Bronchial epithelial cell (primary cell): ENCODE results near the gene MIA2. TPM values are rescaled to one million over a fixed set of nuclear protein-coding genes. Genes with fewer than 3 reads are reported as not detected.

Experiments used
- DNase-seq: peaks from one replicate; pipeline ENCODE4 v3.0.0-alpha.2; 2010; ENCODE audit warnings: low read depth
- FAIRE-seq: peaks from 2 replicates; lab custom pipeline; 2011; peaks lifted over from hg19 to GRCh38; lab: Jason Lieb, UNC
- H3K27me3 ChIP-seq: 2 replicates; pipeline ENCODE4 v1.5.1; 2011; ENCODE audit warnings: low read length; ENCODE audit not compliant: control insufficient read depth, insufficient read depth
- H3K36me3 ChIP-seq: 2 replicates; pipeline ENCODE4 v1.5.1; 2011; ENCODE audit warnings: low read length; ENCODE audit not compliant: control insufficient read depth, insufficient read depth
- H3K4me3 ChIP-seq: 2 replicates; pipeline ENCODE4 v1.5.1; 2011; ENCODE audit warnings: mild to moderate bottlenecking, low read depth, low read length, control low read depth
- total RNA-seq: library from RNA; depleted of rRNA; stranded (reverse); fragments of >200 nt; gene quantifications from 2 replicates; pipeline ENCODE4 v1.2.1, GENCODE V29; 2014
- TF ChIP-seq, protein P1 (sequence below): IDR thresholded peaks from 2 replicates; pipeline ENCODE4 v1.5.1; 2011; ENCODE audit warnings: mild to moderate bottlenecking, moderate library complexity, low read length, control low read depth, inconsistent platforms; ENCODE audit not compliant: insufficient read depth, severe bottlenecking

Gene MIA2
- total RNA-seq, 1 donor from 2014 or later = 41.9 TPM

DNA sequence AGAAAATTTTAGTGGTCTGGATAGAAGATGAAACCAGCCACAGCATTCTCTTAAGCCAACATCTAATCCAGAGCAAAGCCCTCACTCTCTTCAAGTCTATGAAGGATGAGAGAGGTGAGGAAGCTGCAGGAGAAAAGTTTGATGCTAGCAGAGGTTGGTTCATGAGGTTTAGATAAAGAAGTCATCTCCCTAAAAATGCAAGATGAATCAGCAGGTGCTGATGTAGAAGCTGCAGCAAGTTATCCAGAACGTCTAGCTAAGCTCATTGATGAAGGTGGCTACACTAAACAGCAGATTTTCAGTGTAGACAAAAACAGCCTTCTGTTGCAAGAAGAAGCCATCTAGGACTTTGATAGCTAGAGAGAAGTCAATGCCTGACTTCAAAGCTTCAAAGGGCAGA lies 150.0 kb downstream of the MIA2 start:
- FAIRE-seq (no peak), DNase-seq (no peak)
- Histone ChIP-seq H3K4me3 (no peak overlapping the region), H3K27me3 (no peaks in the 10 kb centered on the region), H3K36me3 (peaks cover 1% of the 10 kb centered on the region)
- TF ChIP-seq, protein P1, sequence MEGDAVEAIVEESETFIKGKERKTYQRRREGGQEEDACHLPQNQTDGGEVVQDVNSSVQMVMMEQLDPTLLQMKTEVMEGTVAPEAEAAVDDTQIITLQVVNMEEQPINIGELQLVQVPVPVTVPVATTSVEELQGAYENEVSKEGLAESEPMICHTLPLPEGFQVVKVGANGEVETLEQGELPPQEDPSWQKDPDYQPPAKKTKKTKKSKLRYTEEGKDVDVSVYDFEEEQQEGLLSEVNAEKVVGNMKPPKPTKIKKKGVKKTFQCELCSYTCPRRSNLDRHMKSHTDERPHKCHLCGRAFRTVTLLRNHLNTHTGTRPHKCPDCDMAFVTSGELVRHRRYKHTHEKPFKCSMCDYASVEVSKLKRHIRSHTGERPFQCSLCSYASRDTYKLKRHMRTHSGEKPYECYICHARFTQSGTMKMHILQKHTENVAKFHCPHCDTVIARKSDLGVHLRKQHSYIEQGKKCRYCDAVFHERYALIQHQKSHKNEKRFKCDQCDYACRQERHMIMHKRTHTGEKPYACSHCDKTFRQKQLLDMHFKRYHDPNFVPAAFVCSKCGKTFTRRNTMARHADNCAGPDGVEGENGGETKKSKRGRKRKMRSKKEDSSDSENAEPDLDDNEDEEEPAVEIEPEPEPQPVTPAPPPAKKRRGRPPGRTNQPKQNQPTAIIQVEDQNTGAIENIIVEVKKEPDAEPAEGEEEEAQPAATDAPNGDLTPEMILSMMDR = no peak

DNA sequence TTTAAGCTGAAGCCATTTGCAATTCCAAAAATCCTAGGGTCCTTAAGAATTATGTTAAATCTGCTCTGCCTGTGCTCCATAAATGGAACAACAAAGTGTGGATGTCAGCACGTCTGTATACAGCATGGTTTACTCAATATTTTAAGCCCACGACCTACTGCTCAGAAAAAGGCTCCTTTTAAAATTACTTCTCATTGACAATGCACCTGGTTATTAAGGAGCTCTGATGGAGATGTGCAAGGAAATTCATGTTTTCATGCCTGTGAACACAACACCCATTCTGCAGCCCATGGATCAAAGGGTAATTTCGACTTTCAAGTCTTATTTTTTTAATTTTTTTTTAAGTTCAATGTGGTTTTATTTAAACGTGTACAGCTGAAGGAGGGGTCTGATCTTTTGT lies 150.5 kb downstream of the MIA2 start:
- H3K4me3 ChIP-seq = no peak overlapping the region
- no peaks in the 10 kb centered on the region for H3K27me3 ChIP-seq
- TF ChIP-seq, protein P1 = no peak
- peaks cover 1% of the 10 kb centered on the region for H3K36me3 ChIP-seq
- DNase-seq (no peak), FAIRE-seq (no peak)

DNA sequence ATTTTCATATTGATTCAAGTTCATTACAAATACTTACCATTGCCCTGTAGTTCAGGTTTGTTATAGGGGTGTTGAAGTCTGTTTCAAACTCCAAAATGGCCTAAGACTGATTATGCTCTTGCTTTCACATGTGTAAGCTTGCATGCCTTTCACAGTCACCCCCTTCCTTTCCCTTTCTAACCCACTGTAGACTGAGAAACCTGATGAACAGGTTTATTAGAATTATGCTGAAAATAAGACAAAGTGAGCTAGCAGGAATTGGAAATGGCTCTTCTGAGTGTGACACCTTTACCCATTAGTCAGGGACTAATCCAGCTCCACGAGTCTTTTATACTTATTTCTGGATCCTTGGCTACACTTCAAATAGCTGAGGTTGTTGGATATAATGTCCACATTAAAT lies 159.6 kb downstream of the MIA2 start:
- Histone ChIP-seq H3K36me3 (no peaks in the 10 kb centered on the region), H3K27me3 (no peaks in the 10 kb centered on the region), H3K4me3 (no peak overlapping the region)
- TF ChIP-seq, protein P1 = no peak
- DNase-seq = peak; percentile 79
- no peak for FAIRE-seq

DNA sequence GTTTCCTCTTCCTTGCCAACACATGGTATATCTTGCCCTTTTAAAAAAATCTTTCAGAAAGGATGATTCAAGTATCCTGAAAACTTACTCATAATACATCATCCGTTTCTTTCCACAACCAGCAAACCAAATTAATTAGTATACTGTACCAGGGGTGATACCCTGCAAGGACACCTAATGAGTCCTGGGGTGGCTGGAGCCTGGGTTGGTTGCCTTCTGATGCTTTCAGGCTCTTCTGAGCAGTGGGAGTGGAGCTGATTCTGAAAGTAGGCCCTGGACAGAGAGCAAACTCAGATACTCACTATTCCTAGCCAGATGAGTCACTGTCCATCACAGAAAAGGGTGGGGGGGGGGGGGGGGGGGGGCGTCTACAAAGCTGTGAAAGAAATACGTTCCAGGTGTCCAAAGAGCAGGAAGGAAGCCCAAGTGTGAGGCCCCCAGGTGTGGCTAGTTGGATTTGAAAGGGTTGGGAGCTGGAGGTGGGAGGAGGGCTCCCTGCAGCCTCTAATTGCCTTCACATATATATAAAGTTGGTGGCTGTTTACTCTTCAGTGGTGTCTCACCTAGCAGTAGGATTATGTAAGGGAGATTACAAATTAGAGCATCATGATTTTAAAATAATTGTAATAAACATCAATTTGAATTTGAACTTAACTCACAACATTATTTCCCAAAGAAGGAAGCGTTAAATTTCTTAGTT lies 162.0 kb downstream of the MIA2 start:
- TF ChIP-seq, protein P1 = no peak
- no peaks in the 10 kb centered on the region for H3K36me3 ChIP-seq
- peak; percentile 7 for FAIRE-seq
- H3K4me3 ChIP-seq = no peak overlapping the region
- H3K27me3 ChIP-seq = no peaks in the 10 kb centered on the region
- peak; percentile 63 for DNase-seq

DNA sequence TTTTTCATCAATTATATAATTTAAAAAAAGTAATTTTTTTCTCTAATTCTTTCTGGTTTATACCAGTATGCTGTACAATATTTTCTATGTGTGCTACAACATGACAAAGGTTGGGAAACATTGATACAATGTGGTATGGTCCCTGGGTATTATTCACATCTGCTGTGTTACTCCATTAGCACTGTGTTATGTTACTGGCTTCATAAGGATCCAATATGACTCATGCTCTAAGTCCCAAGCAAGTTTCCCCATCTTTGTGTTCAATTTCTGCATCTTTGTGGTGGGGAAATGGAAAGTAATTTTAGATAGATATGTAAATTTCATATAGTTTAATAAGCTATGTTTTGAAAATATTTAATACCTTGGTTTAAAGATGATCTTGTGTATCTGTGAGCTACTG lies 162.7 kb downstream of the MIA2 start:
- FAIRE-seq (no peak), DNase-seq (peak; percentile 21)
- Histone ChIP-seq H3K4me3 (no peak overlapping the region), H3K27me3 (no peaks in the 10 kb centered on the region), H3K36me3 (no peaks in the 10 kb centered on the region)
- TF ChIP-seq, protein P1 = no peak

DNA sequence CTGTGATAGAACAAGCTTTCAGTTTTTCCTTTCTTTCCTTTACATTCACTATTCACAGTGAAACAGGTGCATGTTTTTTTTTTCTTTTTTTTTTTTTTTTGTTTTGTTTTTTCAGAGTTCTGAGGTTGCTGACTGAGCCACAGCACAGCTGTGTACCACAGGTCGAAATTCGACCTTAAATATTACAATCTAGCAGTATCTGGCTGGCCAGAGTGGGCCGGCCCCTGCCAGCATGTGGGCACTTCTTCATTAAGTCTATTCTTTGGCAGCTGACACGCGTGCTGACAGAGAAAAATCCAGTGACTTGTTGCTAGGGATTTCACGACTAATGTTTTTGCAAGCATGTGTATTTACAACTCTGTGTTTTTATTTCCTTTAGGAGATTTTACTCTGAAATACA lies 164.7 kb downstream of the MIA2 start:
- TF ChIP-seq, protein P1 = no peak
- Histone ChIP-seq H3K27me3 (no peaks in the 10 kb centered on the region), H3K36me3 (no peaks in the 10 kb centered on the region), H3K4me3 (no peak overlapping the region)
- FAIRE-seq (no peak), DNase-seq (no peak)
